ENCODE results near the gene TMEM163. TPM values are rescaled to one million over a fixed set of nuclear protein-coding genes. Genes with fewer than 3 reads are reported as not detected.

TMEM163 gene
- total and polyA plus RNA-seq, 8 donors, result 0.58 to 16.7 (median 3.2) TPM; not detected in 1

DNA sequence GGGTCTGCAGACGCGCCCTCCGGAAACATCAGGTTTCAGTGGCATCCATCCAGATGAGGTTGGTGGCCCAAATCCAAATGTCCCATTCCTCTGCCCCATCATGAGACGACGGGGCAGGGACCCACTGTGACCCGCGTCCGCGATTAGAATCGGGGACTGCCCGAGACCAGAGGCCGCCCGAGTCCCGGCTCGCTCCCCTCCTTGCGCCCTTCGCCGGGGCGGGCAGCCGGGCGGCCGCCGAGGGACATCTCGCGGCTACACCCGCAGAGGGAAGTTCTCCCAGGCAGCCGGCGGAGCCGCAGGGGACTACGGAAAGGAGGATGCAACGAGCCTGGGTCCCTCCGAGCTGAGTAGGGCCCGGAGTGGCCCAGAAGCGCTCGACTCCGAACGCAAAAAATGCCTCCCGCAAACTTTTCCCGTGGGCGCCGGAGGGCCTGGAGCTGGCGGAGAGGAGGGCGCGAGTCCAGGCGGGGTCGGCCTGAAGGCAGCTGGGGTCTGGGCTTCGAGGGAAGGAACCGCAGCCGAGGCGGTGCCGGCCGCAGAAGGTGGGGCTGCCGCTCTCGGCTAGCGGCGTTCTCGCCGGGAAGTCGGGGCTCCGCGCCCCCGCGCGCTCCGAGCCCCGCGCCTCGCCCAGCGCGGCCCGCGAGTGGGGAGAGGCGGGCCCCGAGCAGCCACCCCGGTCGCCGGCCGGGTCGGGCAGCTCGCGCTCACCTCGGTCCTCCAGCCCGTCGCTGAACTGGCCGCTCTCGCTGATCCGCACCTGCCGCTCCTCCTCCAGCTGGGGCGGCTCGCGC lies 580 bp downstream of the TMEM163 start:
- intact Hi-C loops (cut with DNase I; ENCODE audit: low total_unique reads), result no loop called here
- no peaks in the 10 kb centered on the region for H3K36me3 ChIP-seq
- 1 to 3% (median 1%) methylated on average over 26 to 91 of the region's 91 CpGs for WGBS, 5 donors
- peaks cover 16 to 23% (median 19%) of the 10 kb centered on the region in 4 donors for H3K4me1 ChIP-seq
- TF ChIP-seq POLR2AphosphoS5 (IDR thresholded peaks at IDR 0.05) (no peak), EP300 (IDR thresholded peaks at IDR 0.05) (no peak), POLR2A (IDR thresholded peaks at IDR 0.05) (no peak)
- TF ChIP-seq, protein P1, sequence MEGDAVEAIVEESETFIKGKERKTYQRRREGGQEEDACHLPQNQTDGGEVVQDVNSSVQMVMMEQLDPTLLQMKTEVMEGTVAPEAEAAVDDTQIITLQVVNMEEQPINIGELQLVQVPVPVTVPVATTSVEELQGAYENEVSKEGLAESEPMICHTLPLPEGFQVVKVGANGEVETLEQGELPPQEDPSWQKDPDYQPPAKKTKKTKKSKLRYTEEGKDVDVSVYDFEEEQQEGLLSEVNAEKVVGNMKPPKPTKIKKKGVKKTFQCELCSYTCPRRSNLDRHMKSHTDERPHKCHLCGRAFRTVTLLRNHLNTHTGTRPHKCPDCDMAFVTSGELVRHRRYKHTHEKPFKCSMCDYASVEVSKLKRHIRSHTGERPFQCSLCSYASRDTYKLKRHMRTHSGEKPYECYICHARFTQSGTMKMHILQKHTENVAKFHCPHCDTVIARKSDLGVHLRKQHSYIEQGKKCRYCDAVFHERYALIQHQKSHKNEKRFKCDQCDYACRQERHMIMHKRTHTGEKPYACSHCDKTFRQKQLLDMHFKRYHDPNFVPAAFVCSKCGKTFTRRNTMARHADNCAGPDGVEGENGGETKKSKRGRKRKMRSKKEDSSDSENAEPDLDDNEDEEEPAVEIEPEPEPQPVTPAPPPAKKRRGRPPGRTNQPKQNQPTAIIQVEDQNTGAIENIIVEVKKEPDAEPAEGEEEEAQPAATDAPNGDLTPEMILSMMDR (IDR thresholded peaks at IDR 0.05), result no peak
- H3K9me3 ChIP-seq, result no peaks in the 10 kb centered on the region
- H3K4me3 ChIP-seq, result peak overlapping the region; percentile 50 to 69 (median 60)
- peak overlapping the region; percentile 2 to 75 (median 55) for H3K27ac ChIP-seq
- peaks cover 0 to 89% (median 35%) of the 10 kb centered on the region in 3 donors for H3K27me3 ChIP-seq
- DNase-seq, result peak; percentile 45 to 68

DNA sequence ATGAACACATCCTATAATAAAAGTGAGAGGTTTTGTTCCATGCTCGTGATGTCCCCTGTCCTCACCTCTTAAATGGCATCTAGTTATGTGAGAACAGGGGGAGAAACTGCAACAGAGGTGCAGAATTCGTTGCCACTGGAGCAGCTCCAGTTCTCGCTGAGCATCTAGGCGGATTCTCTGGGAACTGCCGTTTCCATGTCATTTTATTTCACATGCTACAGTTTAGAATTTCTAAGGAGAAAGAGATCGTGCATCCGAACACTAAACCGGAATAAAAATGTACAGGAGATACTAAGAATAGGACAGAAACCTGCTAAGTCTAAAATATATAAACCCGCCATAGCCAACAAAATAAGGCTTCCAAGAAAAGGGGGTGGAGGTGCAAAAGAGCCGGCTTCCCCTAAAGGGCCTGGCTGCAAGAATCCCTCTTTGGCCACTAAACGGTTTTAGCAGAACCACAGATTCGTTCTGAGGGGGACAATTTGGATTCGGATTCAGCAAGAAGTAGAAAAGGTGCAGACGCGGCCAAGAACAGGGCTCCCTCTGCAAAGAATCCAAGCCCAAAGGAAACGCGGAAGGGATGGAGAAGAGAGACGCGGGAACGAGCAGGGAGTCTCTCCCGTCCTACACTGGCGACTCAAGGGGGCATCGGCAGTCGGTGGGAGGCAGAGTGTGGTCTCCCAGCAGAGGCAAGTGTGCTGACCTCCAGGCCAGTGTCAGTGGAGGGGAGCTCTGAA lies 1.3 kb downstream of the TMEM163 start:
- Histone ChIP-seq H3K27me3 (peaks cover 0 to 86% (median 35%) of the 10 kb centered on the region in 3 donors), H3K27ac (no peak overlapping the region), H3K9me3 (no peaks in the 10 kb centered on the region), H3K4me1 (peaks cover 16 to 23% (median 19%) of the 10 kb centered on the region in 4 donors), H3K36me3 (no peaks in the 10 kb centered on the region), H3K4me3 (peak overlapping the region; percentile 50 to 69 (median 60))
- no peak for DNase-seq
- 33 to 47% (median 38%) methylated on average over 24 of the region's 24 CpGs for WGBS, 5 donors
- TF ChIP-seq POLR2A (IDR thresholded peaks at IDR 0.05), result no peak
- no peak for TF ChIP-seq POLR2AphosphoS5 (IDR thresholded peaks at IDR 0.05)
- TF ChIP-seq EP300 (IDR thresholded peaks at IDR 0.05), result no peak
- TF ChIP-seq, protein P1 (IDR thresholded peaks at IDR 0.05), result no peak
- intact Hi-C loops (cut with DNase I; ENCODE audit: low total_unique reads), result no loop called here

DNA sequence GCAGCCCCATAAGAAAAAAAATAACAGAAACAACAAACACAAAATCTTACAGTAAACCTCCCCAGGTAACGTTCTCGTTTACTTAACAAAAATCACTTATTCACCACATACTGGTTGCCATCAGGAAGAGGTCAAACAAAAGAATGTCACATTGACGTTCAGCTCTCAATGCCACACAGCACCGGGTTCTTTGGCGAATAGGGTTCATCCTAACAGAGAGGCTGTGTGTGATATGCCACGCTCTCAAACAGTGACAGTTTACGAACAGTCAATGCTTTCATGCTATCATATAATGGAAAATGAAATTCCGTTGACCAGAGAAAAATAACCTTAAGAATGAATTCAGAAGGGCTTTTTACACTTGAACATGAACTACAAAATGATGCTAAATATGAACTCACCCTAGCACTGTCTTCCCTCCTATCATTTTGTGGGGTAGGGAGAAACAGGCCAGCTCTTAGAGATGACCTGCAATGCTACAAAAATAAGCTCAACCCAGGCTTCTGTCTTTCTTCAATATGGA lies 2.0 kb downstream of the TMEM163 start:
- peaks cover 16 to 23% (median 19%) of the 10 kb centered on the region in 4 donors for H3K4me1 ChIP-seq
- H3K4me3 ChIP-seq, result no peak overlapping the region
- peaks cover 0 to 85% (median 35%) of the 10 kb centered on the region in 3 donors for H3K27me3 ChIP-seq
- no peak for DNase-seq
- intact Hi-C loops (cut with DNase I; ENCODE audit: low total_unique reads), result no loop called here
- H3K27ac ChIP-seq, result no peak overlapping the region
- no peaks in the 10 kb centered on the region for H3K9me3 ChIP-seq
- TF ChIP-seq EP300 (IDR thresholded peaks at IDR 0.05), result no peak
- TF ChIP-seq, protein P1 (IDR thresholded peaks at IDR 0.05), result no peak
- TF ChIP-seq POLR2A (IDR thresholded peaks at IDR 0.05), result no peak
- TF ChIP-seq POLR2AphosphoS5 (IDR thresholded peaks at IDR 0.05), result no peak
- H3K36me3 ChIP-seq, result no peaks in the 10 kb centered on the region
- 73 to 83% (median 77%) methylated on average over 8 of the region's 8 CpGs for WGBS, 5 donors

DNA sequence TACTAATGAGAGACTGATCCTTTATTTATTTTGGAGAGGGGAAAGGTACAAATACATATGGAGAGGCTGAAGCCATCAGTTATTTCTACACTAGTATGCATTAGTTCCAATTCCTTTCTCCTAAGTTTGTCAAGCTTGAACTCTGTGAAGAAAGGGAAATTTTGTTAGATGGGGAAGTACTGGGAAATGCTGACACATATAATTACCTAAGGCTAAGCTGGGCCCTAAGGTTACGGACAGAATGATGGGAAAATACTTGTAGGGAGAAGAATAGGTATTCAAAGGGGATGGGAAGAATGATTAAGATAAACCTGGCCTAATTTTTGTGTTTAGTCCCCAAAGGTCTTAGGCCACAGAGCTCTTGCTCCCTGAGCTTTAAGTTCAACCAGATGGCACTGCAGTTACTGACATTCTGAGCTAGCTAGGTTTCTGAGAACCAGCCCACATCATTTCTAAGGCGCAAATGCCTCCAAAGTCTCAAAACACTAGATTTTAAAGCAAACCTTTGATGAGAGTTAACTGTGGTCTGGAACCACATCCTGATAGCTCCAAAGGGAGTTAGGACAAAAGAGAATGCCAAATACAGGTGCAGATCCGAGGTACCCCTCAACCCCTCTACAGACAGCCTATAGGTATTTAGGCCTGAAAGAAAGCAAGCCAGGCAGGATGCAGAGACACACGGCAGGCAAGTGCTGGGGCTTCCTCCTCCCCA lies 2.7 kb downstream of the TMEM163 start:
- DNase-seq, result no peak
- intact Hi-C loops (cut with DNase I; ENCODE audit: low total_unique reads), result no loop called here
- Histone ChIP-seq H3K4me3 (no peak overlapping the region), H3K36me3 (no peaks in the 10 kb centered on the region), H3K27ac (no peak overlapping the region), H3K9me3 (no peaks in the 10 kb centered on the region), H3K4me1 (peaks cover 16 to 23% (median 19%) of the 10 kb centered on the region in 4 donors), H3K27me3 (peaks cover 0 to 79% (median 35%) of the 10 kb centered on the region in 3 donors)
- WGBS, 5 donors, result 71 to 88% (median 85%) methylated on average over 4 of the region's 4 CpGs
- TF ChIP-seq EP300 (IDR thresholded peaks at IDR 0.05) (no peak), POLR2A (IDR thresholded peaks at IDR 0.05) (no peak), POLR2AphosphoS5 (IDR thresholded peaks at IDR 0.05) (no peak)
- TF ChIP-seq, protein P1 (IDR thresholded peaks at IDR 0.05), result no peak

Measured in stomach (tissue), 9 donors.